ENCODE data around the gene TPST1.
"Not testable (repeated sequence)": the region's sequence is repeated elsewhere in the genome, so short reads cannot be mapped to it uniquely, and the experiment has no call there.

Gene TPST1

DNA sequence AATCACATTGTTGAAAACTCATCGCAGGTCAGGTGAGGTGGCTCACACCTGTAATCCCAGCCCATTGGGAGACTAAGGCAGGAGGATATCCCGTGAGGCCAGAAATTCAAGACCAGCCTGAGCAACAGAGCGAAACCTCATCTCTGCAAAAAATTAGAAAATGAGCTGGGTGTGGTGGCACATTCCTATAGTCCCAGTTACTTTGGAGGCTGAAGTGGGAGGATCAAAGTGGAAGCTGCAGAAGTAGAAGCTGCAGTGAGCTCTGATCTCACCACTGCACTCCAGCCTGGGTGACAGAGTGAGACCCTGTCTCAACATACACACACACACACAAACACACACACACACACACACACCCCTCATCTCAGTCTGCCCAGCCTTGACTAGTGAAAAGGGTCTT, 190.9 kb downstream of the TPST1 start:
- not testable (repeated sequence) for DNase-seq

DNA sequence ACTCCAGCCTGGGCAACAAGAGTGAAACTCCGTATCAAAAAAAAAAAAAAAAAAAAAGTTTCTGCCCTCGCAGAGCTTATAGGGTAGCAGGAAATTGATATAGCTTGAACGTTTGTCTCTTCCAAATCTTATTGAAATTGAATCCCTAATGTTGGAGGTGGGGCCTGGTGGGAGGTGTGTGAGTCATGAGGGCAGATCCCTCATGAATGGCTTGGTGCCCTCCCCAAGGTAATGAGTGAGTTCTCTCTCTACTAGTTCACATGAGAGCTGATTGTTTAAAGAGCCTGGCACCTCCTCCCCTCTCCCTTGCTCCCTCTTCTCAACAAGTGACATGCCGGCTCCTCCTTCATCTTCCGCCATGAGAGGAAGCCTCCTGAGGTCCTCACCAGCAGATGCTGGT, 193.7 kb downstream of the TPST1 start:
- not testable (repeated sequence) for DNase-seq

GRCh38 chr7:66399566-66399965, 194.4 kb downstream of the TPST1 start:
- DNase-seq = no peak

DNA sequence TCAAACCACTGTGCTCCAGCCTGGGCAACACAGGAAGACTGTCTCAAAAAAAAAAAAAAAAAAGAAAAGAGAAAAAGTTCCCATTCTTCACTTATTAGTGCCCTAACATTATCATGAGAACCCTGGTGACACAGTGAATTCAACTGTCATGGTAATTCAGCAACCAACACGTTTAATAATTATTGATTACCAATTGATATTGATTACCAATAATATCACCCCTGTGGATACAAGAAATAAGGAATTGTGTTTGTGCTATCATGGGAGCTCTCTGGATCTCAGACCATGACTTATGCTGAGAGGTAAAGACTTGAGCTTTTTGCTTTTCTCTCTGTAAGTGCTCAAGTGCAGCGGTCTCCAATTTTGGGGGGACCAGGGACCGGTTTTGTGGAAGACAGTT, 195.3 kb downstream of the TPST1 start:
- no peak for DNase-seq

GRCh38 chr7:66401126-66401525, 196.0 kb downstream of the TPST1 start:
- not testable (repeated sequence) for DNase-seq

- DNase-seq = not testable (repeated sequence)
Measured at GRCh38 chr7:66401932-66402331, 196.8 kb downstream of the TPST1 start.

DNA sequence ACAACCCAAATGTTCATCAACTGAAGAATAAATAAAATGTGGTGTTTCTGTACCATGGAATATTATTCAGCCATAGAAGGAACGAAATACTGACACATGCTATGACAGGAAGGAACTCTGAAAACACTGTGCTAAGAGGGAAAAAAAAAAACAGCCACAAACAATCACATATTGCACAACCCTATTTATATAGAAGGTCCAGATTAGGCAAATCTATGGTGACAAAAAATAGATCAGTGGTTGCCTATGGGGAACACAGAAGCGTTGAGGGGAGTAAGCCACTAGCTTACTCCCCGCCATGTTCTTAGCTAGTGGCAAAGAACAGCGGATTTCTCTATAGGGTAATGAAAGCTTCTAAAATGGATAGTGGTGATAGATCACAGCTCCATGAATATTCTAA, 198.4 kb downstream of the TPST1 start:
- DNase-seq = no peak

GRCh38 chr7:66409493-66409892, 204.4 kb downstream of the TPST1 start:
- no peak for DNase-seq
